Esophagus squamous epithelium (tissue), 5 donors: ENCODE measurements around the gene ZFP36L2. TPM values are rescaled to one million over a fixed set of nuclear protein-coding genes. Genes with fewer than 3 reads are reported as not detected.

Experiments used
- DNase-seq: peaks from one replicate; lab custom pipeline; 2025; lab: John Stamatoyannopoulos, UW
- H3K27ac ChIP-seq, 4 donors: fragments of 200-600 bp; sonication (generic); one replicate each; pipeline ENCODE4 v1.5.1; 2016 to 2019; ENCODE audit warnings: mild to moderate bottlenecking in 1 of 4
- H3K27me3 ChIP-seq, 4 donors: fragments of 200-600 bp; sonication (generic); 1 replicate in 3 of 4; 2 replicates in 1 of 4; pipeline versions ENCODE4 v1.5.1 to v1.6.0; 2017 to 2021; ENCODE audit warnings: antibody characterized with exemption in 1 of 4
- H3K36me3 ChIP-seq, 3 donors: fragments of 200-600 bp; sonication (generic); one replicate each; pipeline ENCODE4 v1.5.1; 2016 to 2019
- H3K4me1 ChIP-seq, 3 donors: fragments of 200-600 bp; sonication (generic); one replicate each; pipeline ENCODE4 v1.5.1; 2017 to 2019
- H3K4me3 ChIP-seq, 4 donors: fragments of 200-600 bp; sonication (generic); 1 replicate in 3 of 4; 2 replicates in 1 of 4; pipeline ENCODE4 v1.5.1; 2016 to 2019; ENCODE audit warnings: mild to moderate bottlenecking in 2 of 4, moderate library complexity in 1 of 4
- H3K9me3 ChIP-seq, 3 donors: fragments of 200-600 bp; sonication (generic); one replicate each; pipeline ENCODE4 v1.5.1; 2016 to 2019
- POLR2A ChIP-seq, 4 donors: fragments of 450-650 bp; IDR thresholded peaks; one replicate each; pipeline ENCODE4 v1.6.1; 2017; ENCODE audit warnings: antibody characterized with exemption in 4 of 4, mild to moderate bottlenecking in 4 of 4, moderate library complexity in 3 of 4
- WGBS, 2 donors: methylation state at CpG; one replicate each; pipeline ENCODE4 v1.1.5; 2018; 5-methylcytosine and 5-hydroxymethylcytosine counted together
- intact Hi-C: fragments of 100-400 bp; cut with DNase I; formaldehyde crosslinking; loops from one replicate; pipeline ENCODE4 v1.15.0; 2022
- total RNA-seq, 4 donors: library from RNA; depleted of rRNA; stranded (reverse); fragments of >200 nt; gene quantifications; one replicate each; pipeline ENCODE4 v1.1.0, GENCODE V29; 2016
- TF ChIP-seq, protein P1 (sequence below), 6 experiments: fragments of 450-650 bp in 4 of 6; fragments of 200-600 bp in 2 of 6; sonication (generic) in 2 of 6; IDR thresholded peaks; one replicate each; pipeline ENCODE4 v1.5.1; 2016 to 2019; ENCODE audit warnings: antibody characterized with exemption in 6 of 6, mild to moderate bottlenecking in 4 of 6, moderate library complexity in 4 of 6
- donor health status: DM: yes; HTN: yes; CAD: no.

ZFP36L2 gene
- total RNA-seq, 4 donors from 2014 or later: 26.6 to 87.7 (median 41.8) TPM

DNA sequence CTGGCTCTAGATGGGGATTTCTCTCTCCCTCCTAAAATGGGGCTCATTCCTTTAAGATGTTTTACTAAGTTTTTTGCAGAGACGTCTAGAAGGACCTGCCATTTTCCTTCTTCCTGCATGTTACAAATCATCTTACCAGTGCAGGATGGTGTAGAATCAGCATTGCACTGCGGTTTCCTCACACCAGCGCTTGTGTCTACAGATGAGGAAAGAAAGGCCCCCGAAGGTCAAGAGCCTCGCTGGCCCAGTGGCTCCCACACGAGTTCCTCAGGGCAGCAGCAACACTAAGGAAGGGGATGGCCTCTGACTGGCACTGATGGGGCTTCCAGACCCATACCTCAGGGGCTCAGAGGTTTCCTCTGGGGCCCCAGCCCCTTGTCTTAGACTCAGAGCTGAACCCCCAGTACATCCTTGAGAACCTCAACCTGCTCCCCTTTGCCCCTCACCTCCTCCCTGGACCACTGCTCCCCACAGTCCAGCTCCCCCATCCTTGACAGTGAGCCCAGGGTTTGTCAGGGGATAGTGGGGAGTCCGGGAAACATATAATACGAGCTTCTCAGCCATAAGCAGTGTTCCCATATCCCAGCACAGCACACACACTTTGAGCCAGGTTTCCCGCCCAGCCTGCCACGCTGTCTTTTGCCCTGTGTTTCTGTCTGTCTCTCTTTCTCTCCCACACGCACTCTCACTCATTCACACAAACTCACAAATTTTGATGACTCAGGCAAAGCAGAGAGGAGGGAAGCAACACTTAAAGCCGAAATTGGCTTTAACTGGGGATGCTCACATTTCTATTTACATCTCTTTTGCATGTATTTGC is 29.4 kb downstream of the ZFP36L2 start:
- no peaks in the 10 kb centered on the region for H3K27me3 ChIP-seq
- no peak overlapping the region for H3K4me3 ChIP-seq
- H3K9me3 ChIP-seq: no peaks in the 10 kb centered on the region
- H3K27ac ChIP-seq: no peak overlapping the region
- no peak for TF ChIP-seq POLR2A (IDR thresholded peaks at IDR 0.05)
- TF ChIP-seq, protein P1, sequence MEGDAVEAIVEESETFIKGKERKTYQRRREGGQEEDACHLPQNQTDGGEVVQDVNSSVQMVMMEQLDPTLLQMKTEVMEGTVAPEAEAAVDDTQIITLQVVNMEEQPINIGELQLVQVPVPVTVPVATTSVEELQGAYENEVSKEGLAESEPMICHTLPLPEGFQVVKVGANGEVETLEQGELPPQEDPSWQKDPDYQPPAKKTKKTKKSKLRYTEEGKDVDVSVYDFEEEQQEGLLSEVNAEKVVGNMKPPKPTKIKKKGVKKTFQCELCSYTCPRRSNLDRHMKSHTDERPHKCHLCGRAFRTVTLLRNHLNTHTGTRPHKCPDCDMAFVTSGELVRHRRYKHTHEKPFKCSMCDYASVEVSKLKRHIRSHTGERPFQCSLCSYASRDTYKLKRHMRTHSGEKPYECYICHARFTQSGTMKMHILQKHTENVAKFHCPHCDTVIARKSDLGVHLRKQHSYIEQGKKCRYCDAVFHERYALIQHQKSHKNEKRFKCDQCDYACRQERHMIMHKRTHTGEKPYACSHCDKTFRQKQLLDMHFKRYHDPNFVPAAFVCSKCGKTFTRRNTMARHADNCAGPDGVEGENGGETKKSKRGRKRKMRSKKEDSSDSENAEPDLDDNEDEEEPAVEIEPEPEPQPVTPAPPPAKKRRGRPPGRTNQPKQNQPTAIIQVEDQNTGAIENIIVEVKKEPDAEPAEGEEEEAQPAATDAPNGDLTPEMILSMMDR (IDR thresholded peaks at IDR 0.05): no peak
- intact Hi-C loops: no loop called here
- no peaks in the 10 kb centered on the region for H3K36me3 ChIP-seq
- DNase-seq: no peak
- WGBS, 2 donors: 76 to 82% methylated on average over 7 to 11 of the region's 12 CpGs
- H3K4me1 ChIP-seq: peaks cover 0 to 34% (median 4%) of the 10 kb centered on the region in 3 donors

DNA sequence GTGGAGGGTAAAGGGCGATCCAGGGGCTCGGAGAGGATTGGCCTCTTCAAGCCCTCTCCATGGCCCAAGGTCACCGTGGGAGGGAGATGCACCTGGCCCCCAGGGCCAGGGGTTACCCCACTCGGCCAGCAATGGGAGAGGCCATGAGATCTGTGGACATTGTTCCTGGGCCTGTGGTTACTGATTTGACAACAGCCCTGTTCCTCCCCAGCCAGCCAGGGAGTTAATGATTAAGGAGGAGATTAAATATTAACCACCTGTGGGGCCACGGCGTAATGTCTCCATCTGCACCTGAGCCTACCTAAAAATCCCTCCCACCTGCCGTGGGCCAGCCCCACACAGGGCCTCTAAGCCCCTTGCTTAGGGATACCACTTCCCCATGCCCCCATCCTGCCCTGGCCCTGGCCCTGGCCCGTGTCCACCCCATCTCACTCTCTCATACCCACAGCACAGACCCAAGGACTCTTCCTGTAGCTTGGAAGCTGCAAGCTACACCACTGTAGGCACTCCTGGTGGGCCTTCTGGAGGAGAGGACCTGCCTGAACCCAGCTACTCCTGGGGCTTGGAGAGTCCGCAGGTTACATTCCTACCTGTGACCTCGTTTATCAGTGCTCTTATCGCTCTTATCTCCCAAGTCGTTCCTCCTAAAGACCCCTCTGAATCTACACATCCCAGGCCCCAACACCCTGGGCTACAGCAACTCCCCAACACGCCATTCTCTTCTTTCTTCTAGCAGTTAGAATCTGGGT is 32.1 kb downstream of the ZFP36L2 start:
- H3K27me3 ChIP-seq: no peaks in the 10 kb centered on the region
- no peak for DNase-seq
- intact Hi-C loops: no loop called here
- 80 to 81% methylated on average over 9 to 10 of the region's 13 CpGs for WGBS, 2 donors
- H3K36me3 ChIP-seq: no peaks in the 10 kb centered on the region
- no peak overlapping the region for H3K4me3 ChIP-seq
- TF ChIP-seq POLR2A (IDR thresholded peaks at IDR 0.05): no peak
- TF ChIP-seq, protein P1 (IDR thresholded peaks at IDR 0.05): no peak
- H3K9me3 ChIP-seq: no peaks in the 10 kb centered on the region
- peaks cover 0 to 27% (median 0%) of the 10 kb centered on the region in 3 donors for H3K4me1 ChIP-seq
- H3K27ac ChIP-seq: peak overlapping the region in 3 of 4 donors; percentile 36 to 65 (median 44)

DNA sequence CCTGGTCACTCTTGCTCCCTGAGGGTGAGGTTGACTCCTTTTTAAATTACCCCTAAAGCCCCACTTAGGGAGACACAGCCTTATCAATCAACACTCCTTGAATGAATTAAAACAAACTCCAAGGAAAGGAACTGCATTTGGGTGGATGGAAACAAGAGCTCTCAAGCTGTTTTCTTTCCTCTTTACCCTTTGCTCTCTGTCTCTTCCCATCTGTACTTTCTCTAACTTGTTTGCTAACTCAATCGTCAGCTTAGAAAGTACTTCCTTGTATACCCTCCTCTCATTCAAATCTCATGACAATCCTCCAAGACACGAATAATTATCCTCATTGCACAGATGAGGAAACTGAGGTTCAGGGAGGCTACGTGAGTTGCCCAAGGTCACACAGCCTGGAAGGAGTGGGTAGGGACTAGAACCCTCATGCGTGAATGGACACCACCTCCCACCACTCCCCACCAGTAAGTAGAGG is 32.7 kb downstream of the ZFP36L2 start:
- no peak for DNase-seq
- WGBS, 2 donors: 77 to 78% methylated on average over 3 of the region's 4 CpGs
- intact Hi-C loops: no loop called here

GRCh38 chr2:43192744-43193651 is 33.4 kb downstream of the ZFP36L2 start:
- no peak for TF ChIP-seq POLR2A (IDR thresholded peaks at IDR 0.05)
- TF ChIP-seq, protein P1 (IDR thresholded peaks at IDR 0.05): no peak
- no peak for DNase-seq
- Histone ChIP-seq H3K27me3 (no peaks in the 10 kb centered on the region), H3K27ac (no peak overlapping the region), H3K4me3 (no peak overlapping the region), H3K4me1 (peaks cover 0 to 27% (median 0%) of the 10 kb centered on the region in 3 donors), H3K9me3 (no peaks in the 10 kb centered on the region), H3K36me3 (no peaks in the 10 kb centered on the region)
- intact Hi-C loops: no loop called here
- 84 to 100% methylated on average over 6 to 9 of the region's 12 CpGs for WGBS, 2 donors

More for the DNA sequence above, 32.7 kb downstream of the ZFP36L2 start:
- H3K9me3 ChIP-seq: no peaks in the 10 kb centered on the region
- TF ChIP-seq POLR2A (IDR thresholded peaks at IDR 0.05): no peak
- TF ChIP-seq, protein P1 (IDR thresholded peaks at IDR 0.05): no peak
- peaks cover 0 to 27% (median 0%) of the 10 kb centered on the region in 3 donors for H3K4me1 ChIP-seq
- no peaks in the 10 kb centered on the region for H3K27me3 ChIP-seq
- H3K4me3 ChIP-seq: no peak overlapping the region
- H3K27ac ChIP-seq: peak overlapping the region in 1 of 4 donors; percentile 65
- H3K36me3 ChIP-seq: no peaks in the 10 kb centered on the region
